Measurements from ENCODE around the gene SEMA3B.

GRCh38 chr3:50314342-50314741 lies 45.4 kb downstream of the SEMA3B start:
- TF ChIP-seq CTCF (IDR thresholded peaks at IDR 0.05; ENCODE audit: poor library complexity) (no peak), EZH2 (IDR thresholded peaks at IDR 0.05; ENCODE audit: borderline replicate concordance) (no peak)

Data from hepatocyte (in vitro differentiated cells).